Caco-2 (cell line): ENCODE results near the gene FUBP1. TPM values are rescaled to one million over a fixed set of nuclear protein-coding genes. Genes with fewer than 3 reads are reported as not detected.
A peak's percentile ranks its signal among the peaks of the same experiment; 100 is the strongest.
"Not testable (repeated sequence)": the region's sequence is repeated elsewhere in the genome, so short reads cannot be mapped to it uniquely, and the experiment has no call there.

ENCODE experiments used
- BruUV-seq: library from RNA; stranded (reverse); fragments of 400-500 nt; replicated peaks from 2 replicates; lab custom pipeline; 2021; lab: Mats Ljungman, UMichigan
- CTCF ChIA-PET: fragments of 300-600 bp; sonication (Branson Sonifier 250); formaldehyde crosslinking; loops from one replicate; lab custom pipeline; 2022; ENCODE audit warnings: antibody characterized with exemption; lab: Charles Lee
- POLR2A ChIA-PET: fragments of 300-600 bp; sonication (Branson Sonifier 250); formaldehyde crosslinking; loops from one replicate; lab custom pipeline; 2022; ENCODE audit warnings: antibody characterized with exemption; lab: Charles Lee
- DNase-seq, 2 experiments: peaks; one replicate each; pipeline versions ENCODE4 v3.0.0 to v3.0.0-alpha.2; 2020 to 2022
- H3K27me3 ChIP-seq: replicated peaks from 2 replicates; pipeline ENCODE4 v1.6.0; 2011; ENCODE audit warnings: low read length; ENCODE audit not compliant: control insufficient read depth, insufficient read depth
- H3K36me3 ChIP-seq: 2 replicates; pipeline ENCODE4 v1.5.1; 2011; ENCODE audit warnings: low read length; ENCODE audit not compliant: control insufficient read depth, insufficient read depth
- H3K4me1 ChIP-seq: fragments of 250-450 bp; sonication (Bioruptor Pico); 2 replicates; pipeline ENCODE4 v1.5.1; 2020; ENCODE audit warnings: mild to moderate bottlenecking
- H3K4me3 ChIP-seq: 2 replicates; pipeline ENCODE4 v1.5.1; 2011; ENCODE audit warnings: low read depth, mild to moderate bottlenecking, control low read depth, low read length
- H3K9me3 ChIP-seq: fragments of 250-450 bp; sonication (Bioruptor Pico); 2 replicates; pipeline ENCODE4 v1.5.1; 2020; ENCODE audit warnings: mild to moderate bottlenecking, moderate library complexity
- H3K27ac Mint-ChIP-seq: one replicate; pipeline ENCODE4 v1.8.0; 2022; ENCODE audit warnings: mixed read lengths; ENCODE audit not compliant: unreplicated experiment
- H3K27me3 Mint-ChIP-seq: one replicate; pipeline ENCODE4 v1.8.0; 2022; ENCODE audit warnings: mixed read lengths; ENCODE audit not compliant: insufficient read depth, unreplicated experiment
- H3K36me3 Mint-ChIP-seq: one replicate; pipeline ENCODE4 v1.8.0; 2022; ENCODE audit warnings: mild to moderate bottlenecking, mixed read lengths; ENCODE audit not compliant: insufficient read depth, unreplicated experiment
- H3K4me1 Mint-ChIP-seq: one replicate; pipeline ENCODE4 v1.8.0; 2022; ENCODE audit warnings: low read depth, mixed read lengths; ENCODE audit not compliant: unreplicated experiment
- H3K4me3 Mint-ChIP-seq: one replicate; pipeline ENCODE4 v1.8.0; 2022; ENCODE audit warnings: mild to moderate bottlenecking, moderate library complexity, mixed read lengths; ENCODE audit not compliant: unreplicated experiment
- H3K9me3 Mint-ChIP-seq: one replicate; pipeline ENCODE4 v1.8.0; 2022; ENCODE audit warnings: mixed read lengths; ENCODE audit not compliant: unreplicated experiment
- CTCF ChIP-seq, 2 experiments: fragments of 200-600 bp in 1 of 2; IDR thresholded peaks; 1 replicate in 1 of 2; 2 replicates in 1 of 2; pipeline versions ENCODE4 v1.5.1 to v1.8.0; 2011 to 2022; ENCODE audit warnings: antibody characterized with exemption in 1 of 2, control low read depth in 1 of 2, inconsistent platforms in 1 of 2, low read depth in 1 of 2, low read length in 1 of 2, mild to moderate bottlenecking in 1 of 2, moderate library complexity in 1 of 2; ENCODE audit not compliant: insufficient read depth in 1 of 2, severe bottlenecking in 1 of 2, unreplicated experiment in 1 of 2
- intact Hi-C: fragments of 100-400 bp; cut with micrococcal nuclease; formaldehyde crosslinking; loops from one replicate; pipeline ENCODE4 v1.10.0; 2022; ENCODE audit not compliant: unreplicated experiment
- total RNA-seq: library from RNA; stranded (reverse); gene quantifications from 2 replicates; pipeline ENCODE4 v1.2.3, GENCODE V29; 2022

The FUBP1 gene
- total RNA-seq, 1 experiment from 2014 or later = 90.1 TPM

- Histone ChIP-seq H3K27me3 (no peaks in the 10 kb centered on the region), H3K4me1 (no peaks in the 10 kb centered on the region), H3K36me3 (no peaks in the 10 kb centered on the region), H3K9me3 (no peaks in the 10 kb centered on the region), H3K4me3 (peak overlapping the region; percentile 32)
- no peak for TF ChIP-seq CTCF (IDR thresholded peaks at IDR 0.05; ENCODE audit: insufficient read depth in 1 of 2, low read depth in 1 of 2, low read length in 1 of 2, severe bottlenecking in 1 of 2, unreplicated experiment in 1 of 2)
- Mint-ChIP-seq H3K4me1 (no peaks in the 10 kb centered on the region), H3K27ac (peak overlapping the region; percentile 90), H3K36me3 (peaks cover 10% of the 10 kb centered on the region), H3K9me3 (no peaks in the 10 kb centered on the region), H3K4me3 (peak overlapping the region; percentile 79), H3K27me3 (no peaks in the 10 kb centered on the region)
- intact Hi-C loops = loop anchor here (1.0 kb wide), 3 partner anchors 25 to 110 kb away; partner anchors contain the start of genes FUBP1 and GIPC2
- DNase-seq = peak; percentile 51 to 66
- ChIA-PET POLR2A (interaction anchor here (0.5 to 2.0 kb wide), 7 partner anchors 18 to 1708 kb away, joined by 3 to 25 read pairs (median 4); partner anchors contain the start of genes FUBP1, GIPC2 and MIGA1), CTCF (interaction anchor here (1.9 kb wide), 1 partner anchor 110 kb away, joined by 14 read pairs; no protein-coding TSS in a partner anchor)
- TSS peak; percentile 100 for BruUV-seq
Measured at GRCh38 chr1:78003882-78004718, 25.2 kb upstream of the FUBP1 start.

GRCh38 chr1:78003070-78003746 lies 24.3 kb upstream of the FUBP1 start:
- H3K4me1 Mint-ChIP-seq = peaks cover 1% of the 10 kb centered on the region
- peaks cover 10% of the 10 kb centered on the region for H3K36me3 Mint-ChIP-seq
- Histone ChIP-seq H3K9me3 (no peaks in the 10 kb centered on the region), H3K4me3 (no peak overlapping the region), H3K36me3 (no peaks in the 10 kb centered on the region), H3K27me3 (no peaks in the 10 kb centered on the region), H3K4me1 (0 out of 2 replicates have a peak, but pooled peaks cover 2% of the 10 kb centered on the region)
- intact Hi-C loops = no loop called here
- H3K9me3 Mint-ChIP-seq = no peaks in the 10 kb centered on the region
- BruUV-seq = no TSS peak
- H3K27me3 Mint-ChIP-seq = no peaks in the 10 kb centered on the region
- TF ChIP-seq CTCF (IDR thresholded peaks at IDR 0.05; ENCODE audit: insufficient read depth in 1 of 2, low read depth in 1 of 2, low read length in 1 of 2, severe bottlenecking in 1 of 2, unreplicated experiment in 1 of 2) = no peak
- ChIA-PET CTCF (interaction anchor here (1.9 kb wide), 1 partner anchor 111 kb away, joined by 14 read pairs; no protein-coding TSS in a partner anchor), POLR2A (interaction anchor here (1.0 to 2.0 kb wide), 2 partner anchors 25 to 30 kb away, joined by 3 to 25 read pairs; partner anchors contain the start of gene FUBP1)
- DNase-seq = no peak
- H3K4me3 Mint-ChIP-seq = no peak overlapping the region
- H3K27ac Mint-ChIP-seq = no peak overlapping the region

- POLR2A ChIA-PET, H3K9me3 ChIP-seq, H3K4me1 Mint-ChIP-seq, H3K4me3 ChIP-seq, H3K4me1 ChIP-seq, H3K36me3 ChIP-seq, H3K9me3 Mint-ChIP-seq, intact Hi-C loops, H3K27me3 ChIP-seq, CTCF ChIA-PET, BruUV-seq, DNase-seq, H3K4me3 Mint-ChIP-seq, H3K27me3 Mint-ChIP-seq, H3K27ac Mint-ChIP-seq: not testable (repeated sequence)
- peaks cover 10% of the 10 kb centered on the region for H3K36me3 Mint-ChIP-seq
Measured at GRCh38 chr1:78000536-78000935, 21.7 kb upstream of the FUBP1 start.
